Osteoblast (primary cell): ENCODE results near the gene SESN3. TPM values are rescaled to one million over a fixed set of nuclear protein-coding genes. Genes with fewer than 3 reads are reported as not detected.

Experiments
- DNase-seq: peaks from one replicate; pipeline ENCODE4 v3.0.0; 2011; ENCODE audit warnings: low spot score, mixed read lengths; ENCODE audit not compliant: insufficient read length; ENCODE audit errors: missing footprints
- H2AFZ ChIP-seq: 2 replicates; pipeline ENCODE4 v1.6.0; 2011; ENCODE audit warnings: mild to moderate bottlenecking, low read length
- H3K27ac ChIP-seq: 2 replicates; pipeline ENCODE4 v1.5.1; 2011; ENCODE audit warnings: mild to moderate bottlenecking, low read depth, low read length, moderate library complexity
- H3K27me3 ChIP-seq: 2 replicates; pipeline ENCODE4 v1.6.0; 2012; ENCODE audit warnings: mild to moderate bottlenecking, control low read depth, inconsistent platforms, low read length, moderate library complexity; ENCODE audit not compliant: insufficient read depth
- H3K36me3 ChIP-seq: 2 replicates; pipeline ENCODE4 v1.5.1; 2011; ENCODE audit warnings: mild to moderate bottlenecking, low read length, control low read depth, moderate library complexity; ENCODE audit not compliant: insufficient read depth
- H3K4me1 ChIP-seq: 2 replicates; pipeline ENCODE4 v1.5.1; 2011; ENCODE audit warnings: mild to moderate bottlenecking, low read length, control low read depth, moderate library complexity; ENCODE audit not compliant: insufficient read depth
- H3K4me2 ChIP-seq: 2 replicates; pipeline ENCODE4 v1.6.0; 2011; ENCODE audit warnings: mild to moderate bottlenecking, low read length; ENCODE audit not compliant: insufficient read depth
- H3K4me3 ChIP-seq: fragments of 200-600 bp; sonication (generic); 3 replicates; pipeline ENCODE4 v1.5.1; 2012; ENCODE audit warnings: mild to moderate bottlenecking, low read length, inconsistent platforms; ENCODE audit not compliant: insufficient read depth
- H3K79me2 ChIP-seq: 2 replicates; pipeline ENCODE4 v1.6.0; 2012; ENCODE audit warnings: mild to moderate bottlenecking, low read length, control low read depth, inconsistent platforms; ENCODE audit not compliant: insufficient read depth
- H3K9me3 ChIP-seq: 2 replicates; pipeline ENCODE4 v1.5.1; 2011; ENCODE audit warnings: low read depth, low read length, control low read depth
- H4K20me1 ChIP-seq: 2 replicates; pipeline ENCODE4 v1.6.0; 2012; ENCODE audit warnings: mild to moderate bottlenecking, low read length, control low read depth; ENCODE audit not compliant: insufficient read depth
- CTCF ChIP-seq: IDR thresholded peaks from 2 replicates; pipeline ENCODE4 v1.5.1; 2011; ENCODE audit warnings: mild to moderate bottlenecking, low read depth, low read length, moderate library complexity; ENCODE audit errors: extremely low read depth
- total RNA-seq: library from RNA; depleted of rRNA; stranded (reverse); fragments of >200 nt; gene quantifications from 2 replicates; pipeline ENCODE4 v1.2.3, GENCODE V29; 2012

SESN3 gene
- total RNA-seq, 1 donor, result 24.6 TPM

GRCh38 chr11:95165638-95166037 is 65.4 kb downstream of the SESN3 start:
- Histone ChIP-seq H3K27ac (no peak overlapping the region), H3K4me2 (no peak overlapping the region), H3K4me3 (no peak overlapping the region), H3K4me1 (no peaks in the 10 kb centered on the region), H4K20me1 (no peaks in the 10 kb centered on the region), H3K79me2 (no peaks in the 10 kb centered on the region), H3K9me3 (no peaks in the 10 kb centered on the region), H3K36me3 (no peaks in the 10 kb centered on the region), H3K27me3 (no peaks in the 10 kb centered on the region), H2AFZ (no peak overlapping the region)
- TF ChIP-seq CTCF, result no peak
- no peak for DNase-seq

- Histone ChIP-seq H3K4me3 (no peak overlapping the region), H2AFZ (no peak overlapping the region), H3K27ac (no peak overlapping the region), H3K79me2 (no peaks in the 10 kb centered on the region), H3K4me1 (no peaks in the 10 kb centered on the region), H3K27me3 (no peaks in the 10 kb centered on the region), H3K4me2 (no peak overlapping the region), H3K36me3 (no peaks in the 10 kb centered on the region), H4K20me1 (no peaks in the 10 kb centered on the region), H3K9me3 (no peaks in the 10 kb centered on the region)
- TF ChIP-seq CTCF, result no peak
- no peak for DNase-seq
Measured at GRCh38 chr11:95163106-95163505, 67.9 kb downstream of the SESN3 start.

- Histone ChIP-seq H3K79me2 (no peaks in the 10 kb centered on the region), H3K27me3 (no peaks in the 10 kb centered on the region), H2AFZ (no peak overlapping the region), H3K9me3 (no peaks in the 10 kb centered on the region), H4K20me1 (no peaks in the 10 kb centered on the region), H3K27ac (no peak overlapping the region), H3K4me3 (no peak overlapping the region), H3K36me3 (no peaks in the 10 kb centered on the region), H3K4me2 (no peak overlapping the region), H3K4me1 (no peaks in the 10 kb centered on the region)
- no peak for TF ChIP-seq CTCF
- no peak for DNase-seq
Measured at GRCh38 chr11:95161248-95161647, 69.8 kb downstream of the SESN3 start.

- TF ChIP-seq CTCF, result no peak
- Histone ChIP-seq H3K4me2 (no peak overlapping the region), H3K4me3 (no peak overlapping the region), H3K79me2 (no peaks in the 10 kb centered on the region), H4K20me1 (no peaks in the 10 kb centered on the region), H3K4me1 (peaks cover 3% of the 10 kb centered on the region), H2AFZ (no peak overlapping the region), H3K36me3 (no peaks in the 10 kb centered on the region), H3K27me3 (no peaks in the 10 kb centered on the region), H3K27ac (no peak overlapping the region), H3K9me3 (no peaks in the 10 kb centered on the region)
- no peak for DNase-seq
Measured at GRCh38 chr11:95157824-95158223, 73.2 kb downstream of the SESN3 start.
